ENCODE measurements around the gene PNPLA6. TPM values are rescaled to one million over a fixed set of nuclear protein-coding genes. Genes with fewer than 3 reads are reported as not detected.

PNPLA6 gene
- total RNA-seq, 2 donors from 2014 or later: 74.6 to 75.2 TPM

GRCh38 chr19:7504684-7505083 lies 30.8 kb upstream of the PNPLA6 start:
- H3K9me3 ChIP-seq: no peaks in the 10 kb centered on the region
- no peak for TF ChIP-seq POLR2A (IDR thresholded peaks at IDR 0.05)
- no peak for TF ChIP-seq POLR2AphosphoS5 (IDR thresholded peaks at IDR 0.05)
- TF ChIP-seq CTCF (IDR thresholded peaks at IDR 0.05): no peak
- H3K4me1 ChIP-seq (replicated peaks): no peaks in the 10 kb centered on the region
- no peaks in the 10 kb centered on the region for H3K27me3 ChIP-seq (replicated peaks; ENCODE audit: insufficient read depth)
- intact Hi-C loops (cut with DNase I): no loop called here
- DNase-seq (ENCODE audit: low spot score): no peak
- H3K27ac ChIP-seq: no peak overlapping the region
- H3K4me3 ChIP-seq: no peak overlapping the region
- H3K36me3 ChIP-seq: no peaks in the 10 kb centered on the region
- 84% methylated on average over 6 of the region's 6 CpGs for WGBS

DNA sequence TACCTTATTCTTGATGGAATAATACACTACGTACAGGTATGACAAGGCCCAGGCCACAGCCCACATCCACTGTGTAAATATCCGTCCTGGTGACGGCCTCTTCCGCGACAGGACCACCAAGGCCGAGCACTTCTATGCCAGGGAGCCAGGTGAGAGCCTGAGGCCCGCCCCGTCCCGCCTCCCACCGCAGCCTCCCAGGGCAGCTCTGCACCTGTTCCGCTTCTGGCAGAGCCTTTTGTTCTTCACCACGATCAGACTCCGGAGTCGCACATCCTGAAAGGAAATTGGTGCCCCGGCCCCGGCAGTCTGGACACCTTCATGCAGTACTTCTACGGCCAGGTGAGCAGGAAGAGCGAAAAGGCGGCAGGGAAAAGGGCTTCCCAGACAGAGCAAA lies 30.2 kb upstream of the PNPLA6 start:
- no peaks in the 10 kb centered on the region for H3K27me3 ChIP-seq (replicated peaks; ENCODE audit: insufficient read depth)
- DNase-seq (ENCODE audit: low spot score): no peak
- H3K4me1 ChIP-seq (replicated peaks): no peaks in the 10 kb centered on the region
- H3K9me3 ChIP-seq: no peaks in the 10 kb centered on the region
- H3K4me3 ChIP-seq: no peak overlapping the region
- no peak overlapping the region for H3K27ac ChIP-seq
- WGBS: 52% methylated on average over 19 of the region's 19 CpGs
- no peaks in the 10 kb centered on the region for H3K36me3 ChIP-seq
- TF ChIP-seq POLR2AphosphoS5 (IDR thresholded peaks at IDR 0.05): no peak
- intact Hi-C loops (cut with DNase I): no loop called here

- 2% methylated on average over 27 of the region's 33 CpGs for WGBS
- Histone ChIP-seq H3K9me3 (no peaks in the 10 kb centered on the region), H3K4me1 (replicated peaks) (no peaks in the 10 kb centered on the region), H3K27ac (no peak overlapping the region), H3K27me3 (replicated peaks; ENCODE audit: insufficient read depth) (no peaks in the 10 kb centered on the region), H3K4me3 (no peak overlapping the region), H3K36me3 (no peaks in the 10 kb centered on the region)
- DNase-seq (ENCODE audit: low spot score): no peak
- intact Hi-C loops (cut with DNase I): no loop called here
- TF ChIP-seq POLR2AphosphoS5 (IDR thresholded peaks at IDR 0.05): no peak
- no peak for TF ChIP-seq CTCF (IDR thresholded peaks at IDR 0.05)
- no peak for TF ChIP-seq POLR2A (IDR thresholded peaks at IDR 0.05)
Observed at GRCh38 chr19:7505682-7506384, 29.7 kb upstream of the PNPLA6 start.

DNA sequence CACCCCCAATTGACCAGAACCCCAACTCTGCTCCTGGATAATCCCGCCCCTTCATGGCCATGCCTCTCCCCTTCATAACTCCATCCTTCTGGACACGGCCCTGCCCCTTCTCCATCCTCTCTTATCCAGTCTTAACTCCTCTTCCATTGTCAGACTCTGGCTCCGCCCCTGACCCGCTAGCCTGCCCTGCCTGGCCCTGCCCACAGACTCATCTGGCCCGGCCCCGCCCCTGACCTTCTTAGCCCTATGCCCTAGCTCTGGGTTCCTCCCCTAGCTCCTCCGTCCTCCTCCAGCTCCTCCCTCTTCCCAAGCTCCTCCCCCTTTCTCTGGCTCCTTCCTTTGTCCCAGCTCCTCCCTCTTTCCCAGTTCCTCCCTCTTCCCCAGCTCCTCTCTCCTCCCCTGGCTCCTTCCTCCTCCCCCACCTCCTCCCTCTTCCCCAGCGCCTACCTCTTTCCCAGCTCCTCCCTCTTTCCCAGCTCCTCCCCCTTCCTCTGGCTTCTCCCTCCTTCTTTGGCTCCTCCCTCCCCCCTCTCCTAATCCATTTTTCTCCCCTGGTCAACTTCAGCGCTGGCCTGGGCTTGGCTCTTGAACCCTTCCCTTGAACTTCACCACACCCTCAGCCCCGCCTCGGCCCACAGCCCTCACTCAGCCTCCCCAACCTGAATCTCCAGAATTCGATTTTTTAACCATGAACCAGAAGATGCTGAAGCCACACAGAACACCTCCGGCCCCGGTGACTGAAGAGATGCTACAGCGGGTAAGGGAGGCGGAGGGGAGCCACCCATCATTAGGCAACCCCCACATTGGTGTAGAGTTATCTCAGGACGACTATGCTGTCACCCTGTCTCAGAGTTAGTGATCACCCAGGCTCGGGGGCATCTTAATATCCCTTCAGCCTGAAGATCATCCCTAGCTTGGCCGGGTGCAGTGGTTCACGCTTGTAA lies 28.9 kb upstream of the PNPLA6 start:
- TF ChIP-seq POLR2A (IDR thresholded peaks at IDR 0.05) (no peak), CTCF (IDR thresholded peaks at IDR 0.05) (no peak)
- Histone ChIP-seq H3K36me3 (no peaks in the 10 kb centered on the region), H3K4me3 (no peak overlapping the region), H3K27ac (no peak overlapping the region), H3K9me3 (no peaks in the 10 kb centered on the region), H3K4me1 (replicated peaks) (no peaks in the 10 kb centered on the region), H3K27me3 (replicated peaks; ENCODE audit: insufficient read depth) (no peaks in the 10 kb centered on the region)
- DNase-seq (ENCODE audit: low spot score): no peak
- WGBS: 52% methylated on average over 20 of the region's 20 CpGs
- intact Hi-C loops (cut with DNase I): no loop called here

DNA sequence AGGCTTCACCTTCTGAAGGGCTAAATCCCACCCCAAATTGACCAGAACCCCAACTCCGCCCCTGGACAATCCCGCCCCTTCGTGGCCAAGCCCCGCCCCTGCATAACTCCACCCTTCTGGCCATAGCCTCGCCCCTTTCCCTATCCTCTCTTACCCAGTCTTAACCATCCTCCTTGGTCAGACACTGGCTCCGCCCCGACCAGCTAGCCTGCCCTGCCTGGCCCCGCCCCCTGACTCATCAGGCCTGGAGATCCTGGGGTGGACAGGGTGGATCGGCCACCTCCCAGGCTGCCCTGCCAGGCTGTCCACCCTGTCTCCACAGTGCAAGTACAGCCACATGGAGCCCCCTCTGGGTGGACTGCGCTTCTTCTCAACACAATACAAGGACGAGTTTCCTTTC lies 27.6 kb upstream of the PNPLA6 start:
- Histone ChIP-seq H3K9me3 (no peaks in the 10 kb centered on the region), H3K36me3 (no peaks in the 10 kb centered on the region), H3K4me3 (no peak overlapping the region), H3K4me1 (replicated peaks) (no peaks in the 10 kb centered on the region), H3K27ac (no peak overlapping the region), H3K27me3 (replicated peaks; ENCODE audit: insufficient read depth) (no peaks in the 10 kb centered on the region)
- WGBS: 39% methylated on average over 11 of the region's 11 CpGs
- intact Hi-C loops (cut with DNase I): no loop called here
- TF ChIP-seq POLR2AphosphoS5 (IDR thresholded peaks at IDR 0.05): no peak
- no peak for DNase-seq (ENCODE audit: low spot score)
